Measurements from ENCODE around the gene QSOX1. TPM values are rescaled to one million over a fixed set of nuclear protein-coding genes. Genes with fewer than 3 reads are reported as not detected.

Gene QSOX1
- total RNA-seq, 1 donor from 2014 or later = 11.9 TPM

DNA sequence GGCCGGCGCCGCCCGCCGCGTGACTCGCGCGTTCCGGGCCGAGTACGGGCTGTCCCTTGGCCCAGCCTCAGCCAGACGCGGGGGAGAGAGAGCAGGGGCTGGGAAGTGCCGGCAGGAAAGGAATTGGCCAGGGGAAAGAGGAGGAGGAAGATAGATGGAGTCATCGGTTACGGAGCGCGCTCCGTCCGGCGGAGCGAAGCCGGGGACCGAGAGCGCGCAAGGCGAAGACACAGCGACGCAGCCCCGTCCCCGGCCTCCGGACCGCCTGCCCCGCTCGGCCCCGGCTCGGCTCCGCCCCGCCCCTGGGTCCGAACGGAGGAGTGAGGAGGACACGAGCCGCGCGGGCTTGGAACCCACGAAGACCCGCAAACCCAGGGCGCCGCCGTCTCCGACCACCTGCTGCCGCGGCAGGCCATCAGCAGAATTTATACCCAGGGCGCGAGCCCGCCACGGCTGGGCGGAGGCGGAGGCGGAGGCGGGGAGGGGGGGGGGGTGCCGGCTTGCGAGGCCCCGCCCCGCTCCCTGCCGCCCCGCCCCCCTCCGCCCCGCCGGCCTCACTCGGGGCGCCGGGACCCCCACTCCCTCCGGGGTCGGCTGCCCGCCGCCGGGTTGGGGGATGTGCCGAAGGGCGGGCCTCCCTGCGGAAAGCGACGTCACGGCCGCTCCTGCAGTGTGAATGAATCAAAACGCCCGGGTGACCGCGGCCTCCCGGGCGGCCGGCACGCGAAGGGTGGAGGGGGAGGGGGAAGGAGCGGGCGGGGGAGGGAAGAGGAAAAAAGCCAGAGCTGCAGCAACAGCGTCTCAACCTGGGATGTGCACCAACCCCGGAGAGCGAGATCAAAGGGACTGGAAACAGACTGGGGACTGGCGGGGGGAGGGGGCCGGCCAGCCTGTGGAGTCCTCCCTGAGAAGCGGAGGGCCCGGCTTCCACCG is 75.1 kb downstream of the QSOX1 start, which contains the start of gene LHX4:
TSS of gene LHX4 (plus strand) at position 782 of the 933 bp plus-strand sequence. CDS start 266 bp downstream, outside the sequence.
- peak within 1 kb of the TSS; percentile 78 for H3K4me3 Mint-ChIP-seq
- peaks cover 33% of the 10 kb centered on the region for H3K4me1 Mint-ChIP-seq
- H3K27ac Mint-ChIP-seq = no peak within 1 kb of the TSS
- peaks cover 53% of the 10 kb centered on the region for H3K27me3 Mint-ChIP-seq
- ATAC-seq (ENCODE audit: low read depth) (peak; percentile 55), DNase-seq (peak; percentile 39)
- intact Hi-C loops (cut with micrococcal nuclease) = loop anchor here (2.0 to 5.0 kb wide), 2 partner anchors 75 to 403 kb away; partner anchors contain the start of genes QSOX1 and XPR1
- ChIA-PET CTCF (no interaction called here), POLR2A (no interaction called here)
- no peaks in the 10 kb centered on the region for H3K9me3 Mint-ChIP-seq
- TF ChIP-seq, protein P1, sequence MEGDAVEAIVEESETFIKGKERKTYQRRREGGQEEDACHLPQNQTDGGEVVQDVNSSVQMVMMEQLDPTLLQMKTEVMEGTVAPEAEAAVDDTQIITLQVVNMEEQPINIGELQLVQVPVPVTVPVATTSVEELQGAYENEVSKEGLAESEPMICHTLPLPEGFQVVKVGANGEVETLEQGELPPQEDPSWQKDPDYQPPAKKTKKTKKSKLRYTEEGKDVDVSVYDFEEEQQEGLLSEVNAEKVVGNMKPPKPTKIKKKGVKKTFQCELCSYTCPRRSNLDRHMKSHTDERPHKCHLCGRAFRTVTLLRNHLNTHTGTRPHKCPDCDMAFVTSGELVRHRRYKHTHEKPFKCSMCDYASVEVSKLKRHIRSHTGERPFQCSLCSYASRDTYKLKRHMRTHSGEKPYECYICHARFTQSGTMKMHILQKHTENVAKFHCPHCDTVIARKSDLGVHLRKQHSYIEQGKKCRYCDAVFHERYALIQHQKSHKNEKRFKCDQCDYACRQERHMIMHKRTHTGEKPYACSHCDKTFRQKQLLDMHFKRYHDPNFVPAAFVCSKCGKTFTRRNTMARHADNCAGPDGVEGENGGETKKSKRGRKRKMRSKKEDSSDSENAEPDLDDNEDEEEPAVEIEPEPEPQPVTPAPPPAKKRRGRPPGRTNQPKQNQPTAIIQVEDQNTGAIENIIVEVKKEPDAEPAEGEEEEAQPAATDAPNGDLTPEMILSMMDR (IDR thresholded peaks at IDR 0.05) = no peak
- H3K36me3 Mint-ChIP-seq (ENCODE audit: low read depth) = no peaks in the 10 kb centered on the region

DNA sequence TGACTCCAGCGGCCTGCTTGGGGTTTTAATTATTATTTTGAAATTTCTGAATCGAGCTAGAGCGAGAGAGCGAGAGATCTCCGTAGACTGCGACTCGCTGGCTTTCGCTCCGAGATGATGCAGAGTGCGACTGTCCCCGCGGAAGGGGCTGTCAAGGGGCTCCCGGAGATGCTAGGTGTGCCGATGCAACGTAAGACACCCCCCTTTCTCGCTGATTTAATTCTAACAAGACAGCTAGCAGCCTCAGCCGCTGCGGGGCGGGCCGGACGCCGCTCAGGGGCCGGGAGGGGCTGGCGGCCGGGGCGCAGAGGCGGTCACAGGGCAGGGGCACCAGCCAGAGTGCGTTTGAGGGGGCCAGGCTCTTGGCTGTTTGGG is 75.7 kb downstream of the QSOX1 start:
- TF ChIP-seq, protein P1 (IDR thresholded peaks at IDR 0.05) = no peak
- ATAC-seq (ENCODE audit: low read depth) (no peak), DNase-seq (peak; percentile 26)
- ChIA-PET POLR2A (no interaction called here), CTCF (no interaction called here)
- intact Hi-C loops (cut with micrococcal nuclease) = loop anchor here (2.0 to 5.0 kb wide), 2 partner anchors 76 to 402 kb away; partner anchors contain the start of genes QSOX1 and XPR1
- Mint-ChIP-seq H3K36me3 (ENCODE audit: low read depth) (no peaks in the 10 kb centered on the region), H3K27ac (no peak overlapping the region), H3K27me3 (peaks cover 48% of the 10 kb centered on the region), H3K4me1 (peaks cover 39% of the 10 kb centered on the region), H3K9me3 (no peaks in the 10 kb centered on the region), H3K4me3 (peak overlapping the region; percentile 75)

DNA sequence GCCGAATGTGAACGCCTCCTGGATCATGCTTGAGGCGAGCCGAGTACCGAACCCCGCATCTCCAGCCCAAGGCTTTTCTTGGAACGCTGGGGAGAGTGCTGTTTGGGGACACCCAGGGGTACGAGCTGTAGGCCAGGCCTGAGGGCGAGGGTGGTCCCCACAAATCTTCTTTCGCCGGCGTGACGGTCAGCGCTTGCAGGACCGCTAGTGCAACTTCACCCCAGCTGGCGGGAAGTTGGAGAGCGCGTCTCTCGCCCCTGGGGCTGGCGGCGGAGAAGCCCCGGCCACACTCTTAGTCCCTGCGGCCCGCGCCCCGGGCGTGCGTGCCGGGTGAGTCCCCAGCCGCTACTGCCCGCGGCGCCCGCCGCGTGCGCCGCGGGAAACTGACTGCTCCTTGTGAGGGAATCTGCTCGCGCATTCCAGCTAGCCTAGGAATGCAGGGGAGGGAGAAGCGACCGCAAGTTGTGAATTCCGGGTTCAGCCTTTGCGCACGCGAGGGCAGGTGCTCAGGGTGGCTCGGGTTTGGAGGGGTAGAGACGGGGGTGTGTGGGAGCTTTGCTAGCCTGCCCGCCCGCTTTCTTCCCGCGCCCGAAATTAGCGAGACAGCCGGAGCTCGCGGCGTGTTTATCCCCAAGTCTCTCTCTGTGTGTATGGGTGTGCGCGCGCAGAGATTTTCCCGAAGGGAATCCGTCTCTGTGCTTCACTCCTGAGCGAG is 76.3 kb downstream of the QSOX1 start:
- H3K36me3 Mint-ChIP-seq (ENCODE audit: low read depth) = no peaks in the 10 kb centered on the region
- ATAC-seq (ENCODE audit: low read depth) = no peak
- no peak overlapping the region for H3K27ac Mint-ChIP-seq
- POLR2A ChIA-PET = interaction anchor here (0.6 kb wide), 1 partner anchor 282 kb away, joined by 11 read pairs; no protein-coding TSS in a partner anchor
- TF ChIP-seq, protein P1 (IDR thresholded peaks at IDR 0.05) = no peak
- peak overlapping the region; percentile 75 for H3K4me3 Mint-ChIP-seq
- peaks cover 47% of the 10 kb centered on the region for H3K27me3 Mint-ChIP-seq
- no peaks in the 10 kb centered on the region for H3K9me3 Mint-ChIP-seq
- H3K4me1 Mint-ChIP-seq = peaks cover 44% of the 10 kb centered on the region
- intact Hi-C loops (cut with micrococcal nuclease) = loop anchor here (2.0 to 5.0 kb wide), 2 partner anchors 76 to 401 kb away; partner anchors contain the start of genes QSOX1 and XPR1
- DNase-seq = no peak
- CTCF ChIA-PET = no interaction called here

DNA sequence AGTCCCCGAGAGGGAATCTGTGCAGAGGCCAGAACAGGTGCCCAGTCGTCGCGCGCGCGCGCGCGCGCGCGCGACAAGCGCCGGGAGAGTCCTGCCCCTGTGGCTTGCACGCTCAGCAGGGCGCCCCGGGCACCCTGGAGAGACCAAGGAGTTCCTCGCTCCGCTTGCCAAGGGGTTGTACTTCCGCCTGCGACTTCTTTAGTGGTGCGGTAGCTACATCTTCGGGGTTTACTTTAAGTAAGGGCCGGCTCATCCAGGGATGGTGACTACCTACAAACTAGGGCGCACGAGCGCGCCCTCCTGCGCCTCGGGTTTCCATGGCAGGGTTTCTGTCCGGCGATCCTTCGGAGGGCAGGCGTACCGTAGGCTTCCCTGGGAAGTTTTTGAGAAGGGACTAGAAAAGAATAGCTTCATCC is 76.8 kb downstream of the QSOX1 start:
- Mint-ChIP-seq H3K9me3 (no peaks in the 10 kb centered on the region), H3K4me3 (peak overlapping the region; percentile 75), H3K36me3 (ENCODE audit: low read depth) (no peaks in the 10 kb centered on the region), H3K4me1 (peaks cover 48% of the 10 kb centered on the region), H3K27ac (no peak overlapping the region), H3K27me3 (peaks cover 50% of the 10 kb centered on the region)
- ChIA-PET POLR2A (interaction anchor here (0.6 kb wide), 1 partner anchor 282 kb away, joined by 11 read pairs; no protein-coding TSS in a partner anchor), CTCF (no interaction called here)
- TF ChIP-seq, protein P1 (IDR thresholded peaks at IDR 0.05) = no peak
- no peak for DNase-seq
- intact Hi-C loops (cut with micrococcal nuclease) = loop anchor here (2.0 to 5.0 kb wide), 2 partner anchors 77 to 401 kb away; partner anchors contain the start of genes QSOX1 and XPR1
- ATAC-seq (ENCODE audit: low read depth) = no peak
